Mucosa of descending colon (tissue), 3 donors: ENCODE results near the gene MORN2. TPM values are rescaled to one million over a fixed set of nuclear protein-coding genes. Genes with fewer than 3 reads are reported as not detected.
A peak's percentile ranks its signal among the peaks of the same experiment; 100 is the strongest.

Experiments used
- ATAC-seq: fragments of 200-7000 bp; cut with Tn5 transposase; one replicate; pipeline ENCODE4 v1.9.1; 2020; ENCODE audit warnings: mild to moderate bottlenecking, moderate library complexity
- DNase-seq, 3 donors: peaks; one replicate each; pipeline ENCODE4 v3.0.0-alpha.2; 2020
- H3K36me3 ChIP-seq: fragments of 200-600 bp; one replicate; pipeline ENCODE4 v1.8.0; 2021; ENCODE audit warnings: low read depth, mild to moderate bottlenecking
- H3K4me1 ChIP-seq: fragments of 200-600 bp; one replicate; pipeline ENCODE4 v1.8.0; 2021; ENCODE audit warnings: low read depth, mild to moderate bottlenecking
- H3K4me3 ChIP-seq: fragments of 200-600 bp; one replicate; pipeline ENCODE4 v1.8.0; 2021; ENCODE audit warnings: mild to moderate bottlenecking
- H3K9me3 ChIP-seq: fragments of 200-600 bp; one replicate; pipeline ENCODE4 v1.8.0; 2021; ENCODE audit warnings: mild to moderate bottlenecking
- CTCF ChIP-seq: fragments of 200-600 bp; IDR thresholded peaks from one replicate; pipeline ENCODE4 v1.8.0; 2022; ENCODE audit warnings: antibody characterized with exemption, mild to moderate bottlenecking
- intact Hi-C, 2 donors: fragments of 100-400 bp; cut with DNase I in 1 of 2; cut with micrococcal nuclease in 1 of 2; formaldehyde crosslinking; loops; one replicate each; pipeline versions ENCODE4 v1.11.0 to v1.11.1; 2022; cut with DNase I, micrococcal nuclease
- total RNA-seq, 3 donors: library from RNA; stranded (reverse); fragmentation: NEBNext Ultra II Directional in 2 of 3; extraction: Animal tissue kit (Norgen Biotek cat#: 25700) in 2 of 3; gene quantifications; one replicate each; pipeline versions ENCODE4 v1.2.1 to v1.2.4, GENCODE V29; 2021 to 2023
- donor health status: DM: no; HTN: no; CAD: no; lungs with moderate emphysema.
- donor health status: DM: no; HTN: no; CAD: no.
- donor health status: DM: no; HTN: yes; CAD: no.

Gene MORN2
- total RNA-seq, 3 donors from 2014 or later, result 8.0 to 12.1 (median 11.3) TPM

- DNase-seq, result peak in 1 of 3 donors; percentile 4
- intact Hi-C loops, result no loop called here
These were observed 631 bp downstream of the MORN2 start for GRCh38 chr2:38876407-38876806.

GRCh38 chr2:38886063-38886462 is 10.3 kb downstream of the MORN2 start:
- intact Hi-C loops, result no loop called here
- no peak overlapping the region for H3K4me3 ChIP-seq
- TF ChIP-seq CTCF, result no peak
- H3K4me1 ChIP-seq, result no peaks in the 10 kb centered on the region
- H3K36me3 ChIP-seq, result no peaks in the 10 kb centered on the region
- H3K9me3 ChIP-seq, result no peaks in the 10 kb centered on the region
- ATAC-seq (no peak), DNase-seq (no peak)

More at GRCh38 chr2:38876407-38876806, 631 bp downstream of the MORN2 start:
- Histone ChIP-seq H3K36me3 (no peaks in the 10 kb centered on the region), H3K4me1 (peaks cover 8% of the 10 kb centered on the region), H3K4me3 (peak overlapping the region; percentile 54), H3K9me3 (no peaks in the 10 kb centered on the region)
- no peak for ATAC-seq
- no peak for TF ChIP-seq CTCF

GRCh38 chr2:38887347-38887746 is 11.6 kb downstream of the MORN2 start:
- ATAC-seq (no peak), DNase-seq (no peak)
- Histone ChIP-seq H3K4me1 (no peaks in the 10 kb centered on the region), H3K4me3 (no peak overlapping the region), H3K36me3 (no peaks in the 10 kb centered on the region), H3K9me3 (no peaks in the 10 kb centered on the region)
- intact Hi-C loops, result no loop called here
- TF ChIP-seq CTCF, result no peak

GRCh38 chr2:38887902-38888554 is 12.3 kb downstream of the MORN2 start:
- Histone ChIP-seq H3K9me3 (no peaks in the 10 kb centered on the region), H3K4me3 (no peak overlapping the region), H3K4me1 (no peaks in the 10 kb centered on the region), H3K36me3 (no peaks in the 10 kb centered on the region)
- intact Hi-C loops, result no loop called here
- no peak for ATAC-seq
- no peak for TF ChIP-seq CTCF
- DNase-seq, result no peak

- intact Hi-C loops, result no loop called here
- TF ChIP-seq CTCF, result no peak
- Histone ChIP-seq H3K36me3 (no peaks in the 10 kb centered on the region), H3K4me3 (no peak overlapping the region), H3K9me3 (no peaks in the 10 kb centered on the region), H3K4me1 (no peaks in the 10 kb centered on the region)
- DNase-seq (no peak), ATAC-seq (no peak)
These were observed 13.3 kb downstream of the MORN2 start for GRCh38 chr2:38889045-38889444.

- no peaks in the 10 kb centered on the region for H3K36me3 ChIP-seq
These were observed 13.8 kb downstream of the MORN2 start, which contains the start of gene ARHGEF33 for GRCh38 chr2:38889575-38889974. Gene ARHGEF33, plus strand, starts transcription at chr2:38889875. Its CDS starts 29,573 bp downstream, at chr2:38919448.

More at GRCh38 chr2:38889575-38889974, 13.8 kb downstream of the MORN2 start, which contains the start of gene ARHGEF33:
- no peaks in the 10 kb centered on the region for H3K4me1 ChIP-seq
- ATAC-seq (no peak), DNase-seq (no peak)
- TF ChIP-seq CTCF, result no peak
- H3K9me3 ChIP-seq, result no peaks in the 10 kb centered on the region
- intact Hi-C loops, result no loop called here
- no peak within 1 kb of the TSS for H3K4me3 ChIP-seq
